HG03139 (cell line): ENCODE results near the gene TTC38.
"Not testable (repeated sequence)": the region's sequence is repeated elsewhere in the genome, so short reads cannot be mapped to it uniquely, and the experiment has no call there.

Source experiments
- ATAC-seq: cut with Tn5 transposase; IDR thresholded peaks from one replicate; pipeline ENCODE4 v1.9.1; 2021; ENCODE audit not compliant: unreplicated experiment

TTC38 gene

GRCh38 chr22:46245511-46245910 is 22.3 kb upstream of the TTC38 start:
- ATAC-seq, result no peak

- no peak for ATAC-seq
Observed at GRCh38 chr22:46246178-46246577, 21.6 kb upstream of the TTC38 start.

GRCh38 chr22:46247443-46247975 is 20.3 kb upstream of the TTC38 start:
- no peak for ATAC-seq

GRCh38 chr22:46250035-46250782 is 17.6 kb upstream of the TTC38 start, which contains the start of gene CDPF1:
Gene CDPF1, minus strand, starts transcription at chr22:46250293. Its CDS starts 2,009 bp downstream, at chr22:46248284.
- ATAC-seq, result peak; percentile 80

GRCh38 chr22:46250783-46251125 is 17.1 kb upstream of the TTC38 start:
- ATAC-seq, result no peak

GRCh38 chr22:46251266-46251665 is 16.5 kb upstream of the TTC38 start:
- no peak for ATAC-seq

GRCh38 chr22:46251816-46252380 is 15.9 kb upstream of the TTC38 start:
- ATAC-seq, result no peak

GRCh38 chr22:46256358-46256958 is 11.3 kb upstream of the TTC38 start:
- no peak for ATAC-seq

GRCh38 chr22:46259374-46259773 is 8.4 kb upstream of the TTC38 start:
- no peak for ATAC-seq

- ATAC-seq, result no peak
Observed at GRCh38 chr22:46260038-46260437, 7.8 kb upstream of the TTC38 start.

GRCh38 chr22:46262449-46263215 is 5.2 kb upstream of the TTC38 start:
- ATAC-seq, result no peak

GRCh38 chr22:46263216-46263590 is 4.6 kb upstream of the TTC38 start, which contains the start of gene PKDREJ:
Gene PKDREJ, minus strand, starts transcription at chr22:46263343. Its CDS starts 21 bp downstream, at chr22:46263322.
- no peak for ATAC-seq

- not testable (repeated sequence) for ATAC-seq
Observed at GRCh38 chr22:46264520-46264919, 3.3 kb upstream of the TTC38 start.

- not testable (repeated sequence) for ATAC-seq
Observed at GRCh38 chr22:46265627-46266026, 2.2 kb upstream of the TTC38 start.

GRCh38 chr22:46269564-46269963 is 1.8 kb downstream of the TTC38 start:
- no peak for ATAC-seq

- ATAC-seq, result no peak
Observed at GRCh38 chr22:46272196-46272595, 4.4 kb downstream of the TTC38 start.

- ATAC-seq, result no peak
Observed at GRCh38 chr22:46272762-46273431, 5.1 kb downstream of the TTC38 start.

GRCh38 chr22:46273432-46274148 is 5.8 kb downstream of the TTC38 start:
- no peak for ATAC-seq

GRCh38 chr22:46274381-46274780 is 6.6 kb downstream of the TTC38 start:
- no peak for ATAC-seq
